ENCODE results near the gene TIMP4.

- no peak for TF ChIP-seq CTCF (IDR thresholded peaks at IDR 0.05)
- no peak for TF ChIP-seq POLR2A (IDR thresholded peaks at IDR 0.05)
These were observed 16.5 kb upstream of the TIMP4 start for GRCh38 chr3:12175137-12175593.

Measured in uterus (tissue), 2 donors.